ENCODE results near the gene VASP.
A peak's percentile ranks its signal among the peaks of the same experiment; 100 is the strongest.

Gene VASP

DNA sequence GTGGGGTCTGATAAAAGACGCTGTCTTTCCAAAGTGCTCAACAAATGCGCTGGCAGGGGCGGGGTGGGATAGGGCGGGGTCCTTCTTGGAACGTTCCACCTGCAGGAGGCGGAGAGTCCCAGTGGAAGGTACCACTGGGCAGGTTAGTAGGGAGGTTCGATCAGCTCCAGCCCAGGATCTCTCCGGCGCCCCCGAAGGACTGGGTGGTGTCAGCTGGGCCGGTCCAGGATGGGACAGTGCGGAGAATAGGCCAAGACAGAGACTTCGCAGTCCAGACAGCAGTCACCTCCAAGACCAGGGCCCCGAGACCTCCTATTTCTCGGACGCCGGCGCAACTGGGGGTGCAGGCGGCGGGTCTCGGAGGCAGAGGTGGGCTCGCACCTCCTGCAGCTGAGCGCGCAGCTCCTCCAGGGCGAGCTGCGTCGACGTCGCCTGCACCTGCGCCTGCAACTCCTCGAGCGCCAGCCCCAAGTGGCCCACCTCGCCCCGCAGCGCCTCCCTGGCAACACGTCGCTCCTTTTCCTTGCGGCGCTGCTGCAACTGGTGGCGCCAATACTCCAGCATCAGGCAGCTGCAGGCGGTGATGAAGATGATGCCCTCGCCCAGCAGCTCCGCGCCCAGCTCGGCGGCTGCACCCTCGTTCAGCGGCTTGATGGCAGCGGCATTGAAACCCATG is 21.6 kb downstream of the VASP start:
- peaks cover 13% of the 10 kb centered on the region for H3K36me3 ChIP-seq (ENCODE audit: control insufficient read depth, insufficient read depth, low read length)
- peak; percentile 87 for DNase-seq (ENCODE audit: low read depth, low spot score)
- WGBS (ENCODE audit: insufficient coverage, insufficient read length): no CpG with 5 or more reads among the region's 49 CpGs

DNA sequence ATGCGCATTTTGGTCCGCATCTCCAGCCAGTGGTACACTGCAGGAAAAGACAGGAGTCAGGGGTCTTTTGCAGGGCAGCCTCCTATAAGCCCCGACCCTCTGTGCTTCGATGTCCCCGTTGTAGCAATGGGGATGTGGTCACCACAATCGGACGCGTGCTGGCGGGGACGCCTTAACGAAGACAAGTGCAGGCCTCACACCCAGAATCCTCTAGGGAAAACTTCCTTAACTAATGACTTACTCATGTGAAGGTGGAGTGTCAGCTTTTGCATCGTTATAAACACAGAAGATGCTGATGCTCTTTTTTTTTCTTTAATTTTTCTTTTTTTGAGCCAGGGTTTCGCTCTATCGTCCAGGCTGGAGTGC is 22.1 kb downstream of the VASP start:
- no CpG with 5 or more reads among the region's 14 CpGs for WGBS (ENCODE audit: insufficient coverage, insufficient read length)
- Histone ChIP-seq H3K36me3 (ENCODE audit: control insufficient read depth, insufficient read depth, low read length) (peaks cover 8% of the 10 kb centered on the region), H3K27me3 (ENCODE audit: control insufficient read depth, insufficient read depth, low read length) (no peaks in the 10 kb centered on the region), H3K9me3 (ENCODE audit: control insufficient read depth, insufficient read depth, low read length) (no peaks in the 10 kb centered on the region), H3K4me1 (ENCODE audit: control insufficient read depth, insufficient read depth, low read length) (peaks cover 6% of the 10 kb centered on the region; the same call in 1 of the 2 replicates), H3K4me3 (ENCODE audit: low read length) (peak overlapping the region; percentile 21; the same call in 1 of the 2 replicates), H3K27ac (ENCODE audit: low read length) (no peak overlapping the region)
- no peak for DNase-seq (ENCODE audit: low read depth, low spot score)

More for the DNA sequence above, 21.6 kb downstream of the VASP start:
- H3K4me1 ChIP-seq (ENCODE audit: control insufficient read depth, insufficient read depth, low read length): peaks cover 6% of the 10 kb centered on the region; the same call in 1 of the 2 replicates
- peak overlapping the region; percentile 36; the same call in 1 of the 2 replicates for H3K4me3 ChIP-seq (ENCODE audit: low read length)
- H3K9me3 ChIP-seq (ENCODE audit: control insufficient read depth, insufficient read depth, low read length): no peaks in the 10 kb centered on the region
- H3K27me3 ChIP-seq (ENCODE audit: control insufficient read depth, insufficient read depth, low read length): no peaks in the 10 kb centered on the region
- H3K27ac ChIP-seq (ENCODE audit: low read length): no peak overlapping the region

- Histone ChIP-seq H3K9me3 (ENCODE audit: control insufficient read depth, insufficient read depth, low read length) (no peaks in the 10 kb centered on the region), H3K36me3 (ENCODE audit: control insufficient read depth, insufficient read depth, low read length) (no peaks in the 10 kb centered on the region), H3K4me3 (ENCODE audit: low read length) (no peak overlapping the region), H3K27me3 (ENCODE audit: control insufficient read depth, insufficient read depth, low read length) (no peaks in the 10 kb centered on the region), H3K4me1 (ENCODE audit: control insufficient read depth, insufficient read depth, low read length) (peaks cover 4% of the 10 kb centered on the region; the same call in 1 of the 2 replicates), H3K27ac (ENCODE audit: low read length) (no peak overlapping the region)
- no CpG with 5 or more reads among the region's 1 CpG for WGBS (ENCODE audit: insufficient coverage, insufficient read length)
- DNase-seq (ENCODE audit: low read depth, low spot score): no peak
Measured at GRCh38 chr19:45531349-45531748, 24.1 kb downstream of the VASP start.

GRCh38 chr19:45539459-45539858 is 32.2 kb downstream of the VASP start:
- H3K36me3 ChIP-seq (ENCODE audit: control insufficient read depth, insufficient read depth, low read length): no peaks in the 10 kb centered on the region
- H3K27me3 ChIP-seq (ENCODE audit: control insufficient read depth, insufficient read depth, low read length): no peaks in the 10 kb centered on the region
- H3K9me3 ChIP-seq (ENCODE audit: control insufficient read depth, insufficient read depth, low read length): no peaks in the 10 kb centered on the region
- DNase-seq (ENCODE audit: low read depth, low spot score): no peak
- no peak overlapping the region for H3K27ac ChIP-seq (ENCODE audit: low read length)
- H3K4me3 ChIP-seq (ENCODE audit: low read length): no peak overlapping the region
- no CpG with 5 or more reads among the region's 9 CpGs for WGBS (ENCODE audit: insufficient coverage, insufficient read length)
- H3K4me1 ChIP-seq (ENCODE audit: control insufficient read depth, insufficient read depth, low read length): no peaks in the 10 kb centered on the region

- Histone ChIP-seq H3K27me3 (ENCODE audit: control insufficient read depth, insufficient read depth, low read length) (no peaks in the 10 kb centered on the region), H3K4me1 (ENCODE audit: control insufficient read depth, insufficient read depth, low read length) (no peaks in the 10 kb centered on the region), H3K36me3 (ENCODE audit: control insufficient read depth, insufficient read depth, low read length) (no peaks in the 10 kb centered on the region), H3K9me3 (ENCODE audit: control insufficient read depth, insufficient read depth, low read length) (no peaks in the 10 kb centered on the region), H3K27ac (ENCODE audit: low read length) (no peak overlapping the region), H3K4me3 (ENCODE audit: low read length) (no peak overlapping the region)
- DNase-seq (ENCODE audit: low read depth, low spot score): no peak
- WGBS (ENCODE audit: insufficient coverage, insufficient read length): no CpG with 5 or more reads among the region's 7 CpGs
Measured at GRCh38 chr19:45542234-45542668, 35.0 kb downstream of the VASP start.

DNA sequence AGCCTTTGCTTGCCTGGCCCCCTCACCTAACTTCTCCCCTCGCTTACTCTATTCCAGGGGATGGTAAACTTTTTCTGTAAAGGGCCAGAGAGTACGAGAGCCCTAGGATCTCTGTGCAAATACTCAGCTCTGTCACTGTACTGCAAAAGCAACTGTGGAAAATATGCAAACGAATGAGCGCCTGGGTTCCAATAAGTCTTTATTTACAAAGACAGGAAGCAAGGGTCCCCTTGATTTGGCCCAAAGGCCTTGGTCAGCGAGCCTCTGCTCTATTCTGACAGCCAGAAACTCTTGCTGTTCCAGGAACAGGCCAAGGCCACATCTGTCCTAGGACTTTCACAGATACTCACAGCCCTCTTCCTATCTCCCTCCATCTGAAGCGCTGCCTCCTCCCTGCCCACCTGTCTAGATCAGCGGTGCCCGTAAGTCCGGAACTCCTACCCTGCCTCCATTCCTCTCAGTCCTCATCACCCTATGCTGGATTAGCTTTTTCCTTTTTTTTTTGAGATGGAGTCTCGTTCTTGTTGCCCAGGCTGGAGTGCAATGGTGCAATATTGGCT is 40.0 kb downstream of the VASP start:
- no peak for DNase-seq (ENCODE audit: low read depth, low spot score)
- no peak overlapping the region for H3K4me3 ChIP-seq (ENCODE audit: low read length)
- no peaks in the 10 kb centered on the region for H3K27me3 ChIP-seq (ENCODE audit: control insufficient read depth, insufficient read depth, low read length)
- no peak overlapping the region for H3K27ac ChIP-seq (ENCODE audit: low read length)
- no peaks in the 10 kb centered on the region for H3K9me3 ChIP-seq (ENCODE audit: control insufficient read depth, insufficient read depth, low read length)
- no CpG with 5 or more reads among the region's 10 CpGs for WGBS (ENCODE audit: insufficient coverage, insufficient read length)
- no peaks in the 10 kb centered on the region for H3K4me1 ChIP-seq (ENCODE audit: control insufficient read depth, insufficient read depth, low read length)
- H3K36me3 ChIP-seq (ENCODE audit: control insufficient read depth, insufficient read depth, low read length): no peaks in the 10 kb centered on the region

- H3K27me3 ChIP-seq (ENCODE audit: control insufficient read depth, insufficient read depth, low read length): no peaks in the 10 kb centered on the region
- peaks cover under 1% of the 10 kb centered on the region; the same call in 1 of the 2 replicates for H3K4me1 ChIP-seq (ENCODE audit: control insufficient read depth, insufficient read depth, low read length)
- no peak overlapping the region for H3K27ac ChIP-seq (ENCODE audit: low read length)
- no peaks in the 10 kb centered on the region for H3K9me3 ChIP-seq (ENCODE audit: control insufficient read depth, insufficient read depth, low read length)
- H3K4me3 ChIP-seq (ENCODE audit: low read length): no peak overlapping the region
- no CpG with 5 or more reads among the region's 9 CpGs for WGBS (ENCODE audit: insufficient coverage, insufficient read length)
- no peaks in the 10 kb centered on the region for H3K36me3 ChIP-seq (ENCODE audit: control insufficient read depth, insufficient read depth, low read length)
- no peak for DNase-seq (ENCODE audit: low read depth, low spot score)
Measured at GRCh38 chr19:45547965-45548609, 40.8 kb downstream of the VASP start.

DNA sequence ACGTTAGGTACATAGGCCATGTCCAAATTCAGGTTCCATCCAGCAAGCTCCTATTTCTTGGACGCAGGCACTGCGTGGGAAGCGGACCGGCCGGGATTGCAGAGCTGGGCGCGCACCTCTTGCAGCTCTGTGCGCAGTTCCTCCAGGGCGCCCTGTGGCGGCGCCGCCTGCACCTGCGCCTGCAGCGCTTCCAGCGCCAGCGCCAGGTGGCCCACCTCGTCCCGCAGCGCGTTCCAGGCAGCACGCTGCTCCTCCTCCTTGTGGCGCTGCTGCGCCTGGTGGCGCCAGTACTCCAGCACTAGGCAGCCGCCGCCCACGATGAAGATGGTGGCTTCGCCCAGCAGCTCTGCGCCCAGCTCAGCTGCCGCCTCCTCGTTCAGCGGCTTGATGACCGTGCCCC is 46.2 kb downstream of the VASP start:
- peaks cover 7% of the 10 kb centered on the region for H3K4me1 ChIP-seq (ENCODE audit: control insufficient read depth, insufficient read depth, low read length)
- no peak for DNase-seq (ENCODE audit: low read depth, low spot score)

GRCh38 chr19:45554481-45554880 is 47.2 kb downstream of the VASP start:
- DNase-seq (ENCODE audit: low read depth, low spot score): no peak
- WGBS (ENCODE audit: insufficient coverage, insufficient read length): no CpG with 5 or more reads among the region's 1 CpG

More for the DNA sequence above, 46.2 kb downstream of the VASP start:
- no CpG with 5 or more reads among the region's 34 CpGs for WGBS (ENCODE audit: insufficient coverage, insufficient read length)
- H3K36me3 ChIP-seq (ENCODE audit: control insufficient read depth, insufficient read depth, low read length): no peaks in the 10 kb centered on the region
- H3K9me3 ChIP-seq (ENCODE audit: control insufficient read depth, insufficient read depth, low read length): no peaks in the 10 kb centered on the region
- H3K27ac ChIP-seq (ENCODE audit: low read length): no peak overlapping the region
- no peak overlapping the region for H3K4me3 ChIP-seq (ENCODE audit: low read length)
- H3K27me3 ChIP-seq (ENCODE audit: control insufficient read depth, insufficient read depth, low read length): no peaks in the 10 kb centered on the region

GRCh38 chr19:45556835-45557234 is 49.6 kb downstream of the VASP start:
- Histone ChIP-seq H3K27ac (ENCODE audit: low read length) (no peak overlapping the region), H3K36me3 (ENCODE audit: control insufficient read depth, insufficient read depth, low read length) (no peaks in the 10 kb centered on the region)
- no CpG with 5 or more reads among the region's 5 CpGs for WGBS (ENCODE audit: insufficient coverage, insufficient read length)

More at GRCh38 chr19:45554481-45554880, 47.2 kb downstream of the VASP start:
- H3K27me3 ChIP-seq (ENCODE audit: control insufficient read depth, insufficient read depth, low read length): no peaks in the 10 kb centered on the region
- no peak overlapping the region for H3K4me3 ChIP-seq (ENCODE audit: low read length)
- H3K36me3 ChIP-seq (ENCODE audit: control insufficient read depth, insufficient read depth, low read length): no peaks in the 10 kb centered on the region
- H3K4me1 ChIP-seq (ENCODE audit: control insufficient read depth, insufficient read depth, low read length): peaks cover 7% of the 10 kb centered on the region
- H3K9me3 ChIP-seq (ENCODE audit: control insufficient read depth, insufficient read depth, low read length): no peaks in the 10 kb centered on the region
- no peak overlapping the region for H3K27ac ChIP-seq (ENCODE audit: low read length)

More at GRCh38 chr19:45556835-45557234, 49.6 kb downstream of the VASP start:
- no peak overlapping the region for H3K4me3 ChIP-seq (ENCODE audit: low read length)
- H3K4me1 ChIP-seq (ENCODE audit: control insufficient read depth, insufficient read depth, low read length): peaks cover 7% of the 10 kb centered on the region
- no peaks in the 10 kb centered on the region for H3K27me3 ChIP-seq (ENCODE audit: control insufficient read depth, insufficient read depth, low read length)
- no peak for DNase-seq (ENCODE audit: low read depth, low spot score)
- H3K9me3 ChIP-seq (ENCODE audit: control insufficient read depth, insufficient read depth, low read length): no peaks in the 10 kb centered on the region
